GM21576 (cell line): ENCODE data around the gene LEPR.
A peak's percentile ranks its signal among the peaks of the same experiment; 100 is the strongest.

ENCODE experiments used
- ATAC-seq: cut with Tn5 transposase; IDR thresholded peaks from one replicate; pipeline ENCODE4 v1.9.1; 2021; ENCODE audit warnings: mild to moderate bottlenecking, moderate library complexity; ENCODE audit not compliant: unreplicated experiment

Gene LEPR

GRCh38 chr1:65409314-65409713, 11.2 kb upstream of the LEPR start:
- no peak for ATAC-seq

DNA sequence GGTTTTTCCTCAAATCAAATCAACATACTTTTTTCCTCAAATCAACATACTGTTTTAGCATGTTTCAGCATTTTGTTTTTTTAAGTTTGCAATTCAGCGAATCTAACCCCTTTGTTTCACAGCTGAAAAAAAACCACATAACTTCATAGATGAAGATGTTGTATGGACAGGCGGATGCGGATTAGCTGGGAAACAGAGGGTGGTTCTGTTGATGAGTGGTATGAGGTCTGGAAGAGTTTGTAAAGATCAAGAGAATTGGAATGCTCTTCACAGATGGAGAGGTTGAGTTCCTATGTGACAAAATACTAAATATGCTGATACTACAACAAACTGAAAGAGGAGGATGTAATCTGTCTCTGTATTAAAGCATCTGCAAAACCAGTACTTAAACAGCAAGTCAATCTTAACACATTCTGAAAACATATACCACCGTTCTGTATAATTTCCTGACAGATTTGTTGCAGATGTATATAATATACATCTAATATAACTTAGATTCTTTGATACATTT, 10.6 kb upstream of the LEPR start:
- ATAC-seq = no peak

DNA sequence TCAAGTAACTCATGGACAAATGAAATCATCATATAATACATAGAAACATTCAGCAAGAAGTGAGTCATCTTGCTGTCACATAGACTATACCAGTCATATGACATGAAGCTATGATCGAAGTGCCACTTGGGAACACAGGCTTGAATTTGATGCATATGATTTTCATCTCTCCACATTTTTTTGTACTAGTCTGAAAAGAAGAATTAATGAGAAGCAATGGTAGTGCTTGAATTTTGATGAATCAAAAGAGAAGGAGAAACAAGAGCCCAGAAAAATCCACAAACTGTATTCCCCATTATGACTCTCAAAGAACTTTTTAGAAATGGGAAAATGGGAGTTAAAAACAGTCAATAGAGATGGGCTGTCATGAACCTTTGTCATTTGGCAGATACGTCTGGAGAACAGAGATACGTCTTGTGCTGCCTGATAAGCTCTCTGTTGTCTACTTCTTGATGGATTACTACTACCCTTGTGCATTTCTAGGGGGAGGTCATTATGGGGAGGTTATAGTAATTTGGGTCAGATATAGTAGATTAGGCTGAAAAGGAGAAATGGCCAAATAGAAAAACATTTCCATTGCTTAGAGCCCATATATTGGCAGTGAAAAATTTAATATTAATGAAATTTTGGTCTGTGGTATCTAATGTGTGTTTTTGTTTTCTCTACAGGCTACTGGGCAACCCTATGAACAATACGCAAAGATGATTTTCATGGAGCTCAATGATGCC, 8.0 kb upstream of the LEPR start:
- no peak for ATAC-seq

DNA sequence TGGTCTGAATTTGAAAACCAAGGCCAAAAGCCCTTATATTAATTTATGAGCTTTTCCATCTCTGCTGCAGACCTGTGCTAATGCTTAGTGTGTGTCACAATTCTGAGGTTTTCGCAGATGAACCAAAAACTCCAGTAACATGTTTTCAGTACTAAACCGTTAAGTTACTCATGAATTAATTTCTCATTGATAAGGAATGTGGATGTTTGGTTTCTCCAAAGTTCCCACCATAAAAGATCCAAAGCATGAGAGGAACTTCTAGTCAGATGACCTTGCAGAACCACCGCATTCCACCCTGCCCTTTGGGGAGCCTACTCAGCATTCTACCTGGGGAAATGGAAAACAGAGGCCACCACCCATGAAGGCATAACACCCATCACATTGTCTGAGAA, 7.5 kb upstream of the LEPR start:
- ATAC-seq = no peak

DNA sequence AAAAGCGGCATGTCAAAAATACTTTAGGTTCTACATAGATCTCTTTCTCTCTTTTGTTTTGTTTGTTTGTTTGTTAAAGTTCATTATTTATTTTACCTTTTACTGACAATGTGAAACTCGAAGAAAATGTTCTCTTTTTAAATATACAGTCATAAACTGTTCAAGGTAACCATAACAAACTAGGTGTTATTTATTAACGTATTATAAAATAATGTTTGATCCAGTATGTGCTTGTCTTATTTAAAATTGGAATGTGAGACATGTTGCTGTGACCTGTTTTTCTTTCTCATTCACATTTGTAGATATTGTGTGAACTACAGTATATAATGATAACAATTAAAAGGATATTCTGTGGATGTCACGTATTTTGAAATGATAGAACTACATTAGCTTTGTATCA, 5.9 kb upstream of the LEPR start:
- no peak for ATAC-seq

GRCh38 chr1:65416767-65417166, 3.7 kb upstream of the LEPR start:
- ATAC-seq = no peak

DNA sequence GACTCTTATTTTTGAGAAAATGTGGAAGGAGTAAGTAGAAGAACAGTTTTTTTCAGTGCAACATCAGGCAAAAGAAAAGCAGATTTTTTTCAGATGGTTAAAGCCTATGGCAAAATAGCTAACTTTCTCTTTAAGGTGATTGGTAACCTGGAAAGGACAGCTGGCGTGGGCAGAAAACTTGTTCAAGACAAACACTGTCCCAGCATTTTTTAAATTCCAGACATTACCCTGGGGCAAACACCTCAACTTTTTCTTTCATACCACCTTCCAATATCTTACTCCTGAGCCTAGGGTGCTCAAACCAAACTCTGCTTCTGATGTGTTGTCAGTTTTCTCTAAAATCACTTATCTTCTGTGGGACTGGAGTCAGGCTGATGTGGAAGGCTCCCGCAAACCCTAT, 2.7 kb upstream of the LEPR start:
- ATAC-seq = no peak

- no peak for ATAC-seq
Measured at GRCh38 chr1:65418522-65419185, 1.8 kb upstream of the LEPR start.

- ATAC-seq = peak; percentile 93
Measured at GRCh38 chr1:65419681-65420589, 533 bp upstream of the LEPR start.

DNA sequence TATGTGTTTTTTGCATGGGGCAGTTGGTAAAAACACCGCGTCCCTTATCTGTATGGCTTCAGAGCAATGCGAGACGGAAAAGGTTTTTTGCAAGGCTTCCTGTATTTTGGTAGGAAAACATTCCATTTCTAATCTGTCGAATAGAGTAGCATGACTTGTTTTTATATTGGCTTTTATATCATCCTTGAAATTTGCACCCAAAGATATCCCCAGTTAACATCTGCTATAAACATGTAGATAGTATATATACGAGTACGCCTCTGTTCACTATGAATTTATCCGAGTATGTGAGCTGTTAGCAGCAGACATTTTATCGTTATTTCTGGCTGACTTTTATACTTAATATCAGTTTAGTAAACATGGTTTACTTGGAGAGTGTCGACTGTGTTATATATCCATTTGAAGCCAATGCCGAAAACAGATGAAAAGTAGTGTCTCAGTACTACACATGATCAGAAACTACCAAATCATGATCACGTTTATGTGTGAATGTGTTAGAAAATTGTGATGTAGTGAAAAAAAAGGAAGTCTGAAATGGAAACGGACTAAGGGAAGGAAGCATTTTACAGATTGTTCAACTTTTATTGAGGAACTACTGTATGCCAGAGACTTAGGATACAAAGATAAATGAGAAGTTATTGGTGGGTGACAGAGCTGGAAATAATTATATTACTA, 1.0 kb downstream of the LEPR start:
- ATAC-seq = no peak

DNA sequence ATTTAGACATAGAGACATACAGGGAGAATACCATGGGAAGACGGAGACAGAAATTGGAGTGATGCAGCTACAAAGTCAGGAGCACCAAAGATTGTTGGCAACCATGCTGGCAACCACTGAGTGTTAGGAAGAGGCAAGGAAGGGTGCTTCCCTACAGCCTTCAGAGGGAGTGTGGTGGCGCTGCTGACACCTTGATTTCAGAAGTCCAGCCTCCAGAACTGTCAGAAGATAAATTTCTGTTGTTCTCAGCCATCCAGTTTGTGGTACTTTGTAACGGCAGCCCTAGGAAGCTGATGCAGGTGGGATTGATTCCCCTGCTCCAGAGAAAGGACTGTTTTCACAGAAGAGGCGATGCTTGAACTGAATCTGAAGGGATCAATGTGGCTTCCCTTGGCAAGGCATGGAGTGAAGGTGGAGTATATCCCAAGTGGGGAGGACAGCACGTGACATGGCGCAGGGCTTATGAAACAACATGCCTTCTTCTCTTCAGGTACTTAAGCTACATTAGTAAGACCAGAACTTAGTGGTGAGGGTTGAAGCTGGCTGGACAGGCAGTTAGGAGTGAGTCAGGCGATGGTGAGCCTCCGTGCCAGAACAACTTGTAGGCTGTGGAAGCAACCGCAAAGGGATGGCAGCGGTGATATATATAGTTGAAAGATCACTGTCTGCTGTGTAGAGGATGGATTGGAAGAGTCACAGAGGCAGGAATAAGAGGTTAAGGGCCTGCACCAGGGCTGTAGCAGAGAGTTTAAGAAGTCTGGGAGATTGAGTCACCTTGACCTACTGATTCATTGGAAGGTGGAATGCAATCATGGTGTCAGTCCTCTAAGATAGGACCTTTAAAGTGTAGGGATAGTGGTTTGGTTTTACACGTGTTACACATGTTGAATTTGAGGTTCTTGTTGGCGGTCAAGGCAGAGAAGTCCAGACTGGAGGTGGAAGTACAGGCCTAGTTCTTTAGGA, 2.1 kb downstream of the LEPR start:
- no peak for ATAC-seq

- ATAC-seq = no peak
Measured at GRCh38 chr1:65423884-65424572, 3.6 kb downstream of the LEPR start.

DNA sequence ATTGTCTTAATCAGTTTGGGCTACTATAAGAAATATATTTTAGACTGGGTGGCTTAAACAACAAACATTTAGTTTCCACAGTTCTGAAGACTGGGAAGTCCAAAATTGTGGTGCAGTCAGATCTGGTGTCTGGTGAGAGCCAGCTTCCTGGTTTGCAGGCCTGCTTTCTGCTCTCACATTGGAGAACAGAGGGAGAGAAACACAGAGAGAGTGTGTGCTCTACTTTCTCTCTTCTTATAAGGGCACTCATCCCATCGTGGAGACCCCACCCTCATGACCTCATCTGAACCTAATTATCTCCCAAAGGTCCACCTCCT, 4.1 kb downstream of the LEPR start:
- no peak for ATAC-seq

DNA sequence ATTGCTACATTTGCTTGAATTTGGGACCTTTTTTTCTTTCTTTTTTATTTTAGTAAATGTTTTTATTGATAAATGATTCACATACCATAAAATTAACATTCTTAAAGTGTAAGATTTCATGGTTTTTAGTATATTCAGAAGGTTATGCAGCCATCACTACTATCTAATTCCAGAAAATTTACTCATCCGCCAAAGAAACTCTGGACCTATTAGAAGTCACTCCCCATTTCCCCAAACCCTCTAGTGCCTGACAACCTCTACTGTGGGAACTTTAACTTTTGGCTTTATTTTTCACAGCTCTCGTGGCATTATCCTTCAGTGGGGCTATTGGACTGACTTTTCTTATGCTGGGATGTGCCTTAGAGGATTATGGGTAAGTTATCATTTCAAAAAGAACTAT, 4.5 kb downstream of the LEPR start:
- no peak for ATAC-seq

DNA sequence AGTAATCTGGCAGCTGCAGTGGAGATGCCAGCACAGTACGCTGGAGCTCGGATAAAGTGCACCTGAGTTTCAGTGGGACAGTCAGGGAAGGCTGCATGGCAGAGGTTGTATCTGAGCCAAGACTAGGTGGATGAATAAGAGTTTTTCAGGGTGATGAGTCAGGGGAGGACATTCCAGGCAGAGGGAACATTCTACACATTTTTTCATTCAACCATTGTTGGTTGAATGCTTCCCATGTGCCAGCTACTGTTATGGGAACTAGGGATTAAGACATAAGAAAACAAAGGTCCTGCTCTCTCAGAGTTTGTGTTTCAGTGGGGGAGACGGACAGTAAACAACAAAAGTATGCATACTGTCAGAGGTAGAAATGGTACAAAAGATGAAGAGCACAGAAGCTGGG, 5.2 kb downstream of the LEPR start:
- ATAC-seq = no peak

- ATAC-seq = no peak
Measured at GRCh38 chr1:65429078-65429477, 8.6 kb downstream of the LEPR start.

DNA sequence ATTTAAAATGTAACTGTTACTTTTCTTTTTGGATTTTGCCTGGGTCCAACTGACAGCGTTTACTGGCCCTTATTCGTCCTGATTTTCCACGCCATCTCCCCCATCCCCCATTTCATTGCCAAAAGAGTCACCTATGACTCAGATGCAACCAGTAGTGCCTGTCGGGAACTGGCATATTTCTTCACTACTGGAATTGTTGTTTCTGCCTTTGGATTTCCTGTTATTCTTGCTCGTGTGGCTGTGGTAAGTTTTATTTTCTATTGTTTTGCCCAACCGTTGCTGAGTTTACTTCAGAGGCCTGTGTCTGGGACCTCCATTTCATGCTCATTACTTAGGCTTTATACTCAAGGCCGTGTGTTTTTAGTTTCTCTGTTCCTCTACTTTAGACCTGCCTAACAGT, 9.3 kb downstream of the LEPR start:
- ATAC-seq = no peak

DNA sequence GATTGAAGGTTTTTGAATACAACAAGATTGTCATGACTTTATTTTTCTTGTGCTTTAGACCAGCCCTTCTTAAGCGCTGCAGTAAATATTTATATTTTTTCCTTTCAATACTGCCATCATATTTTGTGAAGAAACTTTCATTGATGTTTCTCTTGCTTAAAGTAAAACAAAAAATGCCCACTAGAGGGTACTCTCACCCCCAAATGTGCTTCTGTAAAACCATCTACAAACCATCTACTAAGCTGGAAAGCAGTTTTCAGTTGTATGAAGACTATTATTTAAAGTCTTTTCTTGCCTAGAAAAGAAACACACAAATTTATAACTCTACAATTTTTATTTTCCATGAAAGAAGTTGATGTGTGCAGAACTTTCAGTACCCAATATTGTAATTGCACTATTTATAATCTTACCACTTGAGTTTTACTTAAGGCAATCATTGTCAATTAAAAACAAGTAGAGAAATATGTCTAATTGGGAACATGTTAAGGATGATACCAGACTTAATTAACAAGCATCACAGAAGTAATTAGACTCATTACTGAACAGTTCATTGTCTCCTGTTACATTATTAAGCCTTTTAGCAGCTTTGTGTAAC, 10.7 kb downstream of the LEPR start:
- ATAC-seq = peak; percentile 68

DNA sequence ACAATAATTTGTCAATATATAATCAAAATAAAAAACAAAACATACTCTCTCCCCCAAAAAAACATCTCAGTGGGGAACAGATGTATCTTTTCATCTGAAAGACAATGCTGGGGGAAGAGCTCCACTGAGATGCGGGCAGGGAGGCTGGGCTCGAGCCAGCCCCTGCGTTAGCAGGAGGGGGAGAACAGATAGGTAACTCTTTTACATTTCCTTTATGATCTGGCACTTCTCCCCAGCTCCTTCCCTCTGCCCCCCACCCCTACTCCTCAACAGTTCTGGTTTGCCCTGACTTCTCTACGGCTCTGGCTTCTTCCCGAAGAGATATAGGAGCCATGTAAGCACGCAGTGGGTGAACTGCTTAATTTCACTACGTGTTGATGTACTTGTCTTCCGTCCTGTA, 12.4 kb downstream of the LEPR start:
- ATAC-seq = no peak
